HPDE6-E6E7 (cell line): ENCODE measurements around the gene CIDEA.
A peak's percentile ranks its signal among the peaks of the same experiment; 100 is the strongest.
"Not testable (repeated sequence)": the region's sequence is repeated elsewhere in the genome, so short reads cannot be mapped to it uniquely, and the experiment has no call there.

Experiments used
- DNase-seq: peaks from one replicate; pipeline ENCODE4 v3.0.0; 2011; ENCODE audit warnings: missing footprints; ENCODE audit errors: extremely low spot score

Gene CIDEA

DNA sequence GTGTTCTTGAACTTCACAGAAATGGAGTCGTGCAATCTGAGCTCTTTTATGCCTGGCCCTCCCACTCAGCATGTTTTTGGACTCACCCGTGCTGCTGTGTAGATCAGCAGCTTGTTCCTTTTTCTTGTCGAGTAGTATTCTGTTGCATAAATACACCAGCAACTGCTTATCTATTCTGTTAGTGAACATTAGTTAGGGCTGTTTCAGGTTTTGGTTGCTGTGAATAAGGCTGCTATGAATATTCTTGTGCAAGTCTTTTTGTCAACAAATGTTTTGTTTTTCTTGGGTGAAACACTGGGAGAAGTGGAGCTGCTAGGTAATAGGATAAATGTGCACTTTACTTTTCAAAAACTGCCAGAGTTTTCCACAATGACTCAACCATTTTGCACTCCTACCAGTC lies 15.3 kb upstream of the CIDEA start:
- no peak for DNase-seq

DNA sequence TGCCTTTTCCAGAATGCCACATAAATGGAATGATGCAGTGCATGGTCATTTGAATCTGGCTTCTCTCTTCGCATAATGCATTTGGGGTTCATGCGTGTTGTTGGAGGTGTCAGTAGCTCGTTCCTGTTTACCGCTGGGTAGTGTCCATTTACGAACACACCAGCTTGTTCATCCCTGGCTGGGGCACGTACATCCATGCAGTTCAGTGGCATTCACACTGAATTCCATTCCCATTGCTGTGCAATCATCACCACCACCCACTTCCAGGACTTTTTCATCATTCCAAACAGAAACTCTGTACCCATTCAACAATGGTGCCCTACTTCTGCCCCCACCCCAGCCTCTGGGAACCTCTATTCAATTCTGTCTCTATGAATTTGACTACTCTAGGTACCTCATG lies 14.7 kb upstream of the CIDEA start:
- DNase-seq: no peak

DNA sequence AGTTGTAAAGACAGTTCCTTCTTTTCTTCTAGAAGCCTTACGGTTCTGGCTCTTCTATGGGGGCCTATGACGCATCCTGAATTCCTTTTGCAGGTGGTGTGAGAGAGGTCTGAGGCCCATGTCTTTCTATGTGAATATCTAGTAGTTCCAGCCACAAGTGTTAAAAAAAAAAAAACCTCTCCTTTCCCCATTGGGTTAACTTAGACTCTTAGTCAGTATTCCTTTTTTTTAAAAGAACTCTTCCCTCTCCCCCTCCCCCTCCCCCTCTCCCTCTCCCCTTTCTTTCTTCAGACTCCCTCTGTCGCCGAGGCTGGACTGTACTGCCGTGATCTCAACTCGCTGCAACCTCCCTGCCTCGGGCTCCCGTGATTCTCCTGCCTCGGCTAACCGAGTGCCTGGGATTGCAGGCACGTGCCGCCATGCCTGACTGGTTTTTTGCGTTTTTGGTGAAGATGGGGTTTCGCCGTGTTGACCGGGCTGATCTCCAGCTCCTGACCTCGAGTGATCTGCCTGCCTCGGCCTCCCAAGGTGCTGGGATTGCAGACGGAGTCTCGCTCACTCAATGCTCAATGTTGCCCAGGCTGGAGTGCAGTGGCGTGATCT lies 11.4 kb upstream of the CIDEA start:
- DNase-seq: no peak

DNA sequence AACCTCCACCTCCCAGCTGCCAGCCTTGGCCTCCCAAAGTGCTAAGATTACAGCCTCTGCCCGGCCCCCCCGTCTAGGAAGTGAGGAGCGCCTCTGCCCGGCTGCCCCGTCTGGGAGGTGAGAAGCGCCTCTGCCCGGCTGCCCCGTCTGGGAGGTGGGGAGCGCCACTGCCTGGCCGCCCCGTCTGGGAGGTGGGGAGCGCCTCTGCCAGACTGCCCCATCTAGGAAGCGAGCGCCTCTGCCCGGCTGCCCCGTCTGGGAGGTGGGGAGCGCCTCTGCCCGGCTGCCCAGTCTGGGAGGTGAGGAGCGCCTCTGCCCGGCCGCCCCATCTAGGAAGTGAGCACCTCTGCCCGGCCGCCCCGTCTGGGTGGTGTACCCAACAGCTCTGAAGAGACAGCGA lies 10.9 kb upstream of the CIDEA start:
- DNase-seq: not testable (repeated sequence)

DNA sequence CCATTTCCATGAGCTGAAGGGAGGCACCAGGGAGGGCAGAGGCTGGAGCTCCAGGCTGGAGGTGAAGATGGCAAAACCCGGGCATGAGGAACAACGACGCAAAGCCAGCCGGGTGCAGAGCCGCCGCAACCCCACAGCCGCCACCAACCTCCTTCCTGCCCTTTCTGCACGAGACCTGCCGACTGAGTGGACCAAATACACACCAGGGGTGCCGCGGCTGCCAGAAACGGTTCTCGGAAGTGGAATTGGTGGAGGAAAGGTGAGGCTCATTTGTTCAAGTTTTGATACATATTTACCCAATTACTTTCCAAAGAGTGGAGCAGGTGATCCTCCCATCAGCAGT lies 8.4 kb upstream of the CIDEA start:
- no peak for DNase-seq

DNA sequence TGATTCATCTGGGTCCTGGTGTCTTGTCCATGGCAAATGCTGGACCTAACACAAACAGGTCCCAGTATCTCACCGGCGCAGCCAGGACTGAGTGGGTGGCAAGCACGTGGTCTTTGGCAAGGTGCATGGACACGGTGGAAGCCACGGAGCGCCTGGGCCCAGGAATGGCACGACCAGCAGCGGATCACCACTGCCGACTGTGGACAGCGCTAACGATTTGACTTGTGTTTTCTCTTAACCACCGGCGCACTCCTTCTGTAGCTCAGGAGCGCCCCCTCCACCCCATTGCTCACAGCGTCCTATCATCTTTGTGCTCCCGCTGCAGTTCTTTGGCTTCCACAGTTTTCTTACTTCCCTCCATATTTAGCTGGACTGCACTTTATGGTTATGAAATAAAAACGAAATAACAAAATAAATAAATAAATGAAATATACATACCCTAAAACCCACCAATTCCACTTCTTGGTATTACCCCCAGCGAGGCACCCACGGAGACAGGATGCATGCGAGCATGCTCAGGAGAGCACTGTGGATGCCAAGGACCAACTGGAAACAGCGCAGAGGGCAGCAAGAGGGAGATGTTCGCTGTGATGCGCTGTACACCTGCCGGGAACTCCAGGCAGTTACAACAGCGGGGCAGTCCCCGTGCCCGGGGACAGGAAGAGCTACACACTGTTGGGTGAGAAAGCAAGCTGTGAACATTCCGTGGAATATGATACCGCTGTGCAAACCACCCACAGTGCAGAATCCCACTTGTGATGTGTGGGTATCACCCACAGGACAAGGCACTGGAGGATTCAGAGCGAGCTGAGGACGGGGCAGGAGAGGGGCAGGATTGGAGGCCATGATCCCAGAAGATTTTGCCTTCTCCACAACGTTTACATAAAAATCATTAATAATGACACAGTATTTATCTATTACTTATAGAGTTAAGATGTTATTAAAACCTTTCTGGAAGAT lies 7.0 kb upstream of the CIDEA start:
- no peak for DNase-seq

DNA sequence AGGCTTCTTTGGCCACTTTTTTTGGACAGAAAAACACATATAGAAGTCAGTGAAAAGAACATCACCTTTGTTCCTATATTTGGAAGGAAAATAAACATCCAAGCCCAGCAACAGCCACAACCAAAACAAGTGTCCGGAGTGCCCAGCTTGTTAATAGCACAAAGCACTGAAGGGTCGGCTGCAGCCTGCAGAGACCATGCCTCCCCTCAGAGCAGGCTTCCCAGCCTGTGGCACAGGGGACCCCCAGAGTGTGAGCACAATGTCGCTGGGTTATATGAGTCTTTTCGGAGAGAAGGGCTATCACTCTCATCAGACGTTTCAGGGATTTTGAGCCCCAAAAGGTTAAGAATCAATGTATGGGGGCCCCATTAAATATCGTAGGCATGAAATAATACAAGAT lies 6.2 kb upstream of the CIDEA start:
- DNase-seq: no peak

DNA sequence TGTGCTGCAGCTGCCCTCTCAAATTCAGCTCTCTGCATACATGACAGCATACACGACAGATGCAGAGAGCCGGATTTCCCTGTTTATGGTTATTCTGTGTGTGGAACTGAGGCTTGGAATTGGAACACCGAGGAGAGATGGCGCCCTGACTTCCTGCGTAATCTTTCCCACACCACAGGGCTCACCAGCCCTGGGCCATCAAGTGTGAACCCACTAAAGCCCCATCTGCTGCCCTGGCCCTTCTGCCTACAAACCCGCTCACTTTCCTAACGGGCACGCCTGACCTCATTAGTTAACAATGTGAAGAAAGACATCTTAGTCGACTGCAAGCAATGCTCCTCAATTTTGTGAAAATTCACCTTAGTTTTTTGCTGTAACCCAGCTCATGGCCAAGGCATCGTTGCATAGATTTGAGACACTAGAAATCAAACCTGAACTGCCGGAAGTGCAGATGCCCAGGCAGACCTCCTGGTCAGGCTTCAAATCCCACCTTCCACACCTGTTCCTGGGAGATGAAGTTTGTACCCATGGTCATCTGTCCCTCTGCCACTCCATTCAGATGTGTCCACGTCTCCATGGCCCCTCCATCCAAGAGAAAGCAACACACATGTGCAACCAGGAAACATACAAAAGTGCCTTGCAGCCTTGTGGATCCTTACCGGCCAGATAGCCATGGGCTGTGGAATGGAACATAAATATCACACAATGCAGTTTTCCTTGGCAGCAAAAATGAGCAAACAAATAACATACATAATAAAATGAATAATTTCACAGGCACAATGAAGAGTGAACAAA lies 5.0 kb upstream of the CIDEA start:
- no peak for DNase-seq

DNA sequence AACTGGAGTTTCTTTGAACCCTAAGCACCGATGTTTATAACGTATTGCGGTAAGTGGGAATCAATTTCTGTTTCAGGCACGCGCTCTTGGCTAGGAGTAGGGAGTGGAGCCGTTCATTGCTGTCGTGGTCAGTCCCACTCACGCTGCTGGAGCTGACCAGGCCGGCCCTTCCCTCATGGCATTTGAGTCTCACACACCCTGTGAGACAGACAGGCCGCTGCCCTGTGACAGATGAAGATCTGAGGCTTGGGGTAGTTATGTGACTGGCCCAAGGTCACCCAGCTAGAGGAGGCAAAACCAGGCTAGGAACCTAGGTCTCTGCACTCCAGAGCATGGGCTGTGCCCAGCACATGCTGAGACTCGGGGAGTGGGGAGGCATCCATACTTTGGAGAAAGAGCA lies 2.9 kb upstream of the CIDEA start:
- DNase-seq: no peak

DNA sequence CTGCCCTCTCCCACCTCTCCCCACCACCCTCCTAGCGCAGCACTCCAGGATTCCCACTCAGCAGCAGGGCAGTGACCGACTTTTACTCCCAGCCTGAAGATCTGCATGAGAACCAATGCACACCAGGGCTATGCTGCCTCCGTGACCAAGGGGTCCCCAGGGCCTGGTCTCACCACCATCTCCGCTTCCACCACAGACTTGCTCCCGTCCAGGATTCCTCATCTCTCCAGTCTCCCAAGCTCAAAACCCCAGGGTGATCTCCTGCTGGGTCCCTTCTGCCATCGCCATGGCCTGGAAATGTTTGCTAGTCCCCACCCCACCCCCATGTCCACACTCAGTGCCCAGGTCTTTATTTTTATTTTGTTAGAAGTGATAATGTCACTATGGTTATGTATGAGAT lies 2.1 kb upstream of the CIDEA start:
- DNase-seq: no peak

DNA sequence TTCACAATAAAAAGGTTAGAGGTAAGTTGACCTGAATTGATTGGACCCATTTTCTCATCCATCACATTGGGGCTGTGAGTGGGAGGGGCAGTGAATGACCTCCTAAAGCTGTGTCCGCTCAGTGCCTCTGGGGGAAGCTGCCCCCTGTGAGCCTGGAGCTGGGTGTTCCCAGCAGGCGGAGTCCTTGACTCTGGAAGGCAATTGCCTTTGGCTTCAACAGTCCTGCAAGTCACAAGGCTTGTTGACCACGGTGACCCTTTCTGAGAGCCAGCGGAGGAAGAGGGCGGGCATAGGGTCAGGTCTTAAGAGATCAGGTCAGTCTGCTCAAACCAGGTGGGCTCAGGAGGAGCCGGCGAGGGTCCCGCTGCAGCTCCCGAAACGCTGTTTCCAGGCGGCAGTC lies 1.1 kb upstream of the CIDEA start:
- DNase-seq: no peak

DNA sequence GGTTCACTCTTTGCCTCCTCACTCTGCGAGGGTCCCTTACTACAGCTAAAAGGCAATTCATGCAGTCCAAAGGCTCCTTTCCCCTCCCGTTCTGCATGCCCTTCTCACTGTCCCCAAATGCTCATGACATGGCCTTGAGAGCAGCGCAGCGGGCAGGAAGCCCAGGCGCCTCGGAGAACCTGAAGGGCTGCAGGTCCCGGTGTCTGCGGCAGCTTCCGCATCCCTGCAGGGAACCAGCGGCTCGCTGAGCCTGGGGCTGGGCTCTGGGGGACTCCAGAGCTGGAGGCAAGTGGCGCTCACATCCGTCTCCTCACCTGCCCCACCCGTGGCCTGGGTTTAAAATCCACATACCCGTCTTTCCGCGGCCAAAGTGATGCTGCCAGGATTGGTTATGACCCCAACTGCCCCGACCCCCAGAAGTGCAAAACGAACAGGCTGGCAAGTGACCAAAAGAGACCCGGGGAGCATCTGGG lies 462 bp upstream of the CIDEA start:
- no peak for DNase-seq

DNA sequence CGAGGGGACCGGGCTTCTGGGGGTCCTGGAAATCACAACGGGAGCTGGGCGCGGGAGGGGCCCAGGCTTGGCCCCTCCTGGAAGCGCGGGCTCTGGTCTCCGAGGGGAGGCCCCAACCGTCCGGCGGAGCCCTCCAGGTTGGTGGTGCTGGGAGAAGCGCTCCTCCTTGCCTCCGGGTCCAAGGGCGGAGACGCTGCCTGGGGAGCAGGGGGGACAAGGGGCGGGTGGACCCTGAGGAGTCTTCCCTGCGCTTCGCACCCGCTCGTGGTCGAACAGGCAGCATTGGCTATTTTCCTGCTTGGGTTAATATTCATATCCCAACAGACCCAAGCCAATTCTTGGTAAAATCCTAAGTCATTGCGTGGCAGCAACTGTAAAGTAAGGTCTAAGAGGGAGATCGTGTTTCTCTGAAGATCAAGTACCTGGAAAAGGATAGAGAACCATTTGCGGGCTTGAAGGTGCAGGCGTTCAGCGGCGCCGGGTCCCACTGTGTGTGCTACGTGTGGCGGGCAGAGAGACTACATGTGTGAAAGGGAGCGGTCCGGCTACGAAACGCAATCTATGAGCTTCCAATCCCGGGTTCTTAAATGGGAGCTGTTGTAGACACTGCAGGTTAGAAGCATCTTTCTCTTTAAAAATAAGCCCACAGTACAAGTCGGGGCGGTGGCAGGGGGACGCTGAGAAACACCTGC lies 805 bp downstream of the CIDEA start:
- DNase-seq: no peak

DNA sequence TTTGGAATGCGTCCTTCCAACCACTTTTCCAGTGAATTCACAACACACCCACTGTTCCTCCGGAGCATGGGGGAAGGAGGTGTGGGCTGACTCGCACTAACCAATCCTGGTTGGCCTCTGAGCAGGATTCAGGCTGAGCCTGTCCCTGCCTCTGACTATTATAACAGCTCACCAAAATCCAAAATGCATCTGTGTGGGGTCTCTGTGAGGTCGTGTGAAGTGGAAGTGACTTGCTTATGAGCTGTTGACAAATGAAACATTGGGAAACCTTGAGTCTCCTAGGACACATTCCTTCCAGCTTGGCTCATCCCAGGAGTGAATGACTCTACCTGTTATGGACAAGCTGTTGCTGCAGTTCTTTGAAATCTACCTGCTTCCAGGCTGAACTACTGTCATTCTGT lies 1.5 kb downstream of the CIDEA start:
- peak; percentile 38 for DNase-seq

DNA sequence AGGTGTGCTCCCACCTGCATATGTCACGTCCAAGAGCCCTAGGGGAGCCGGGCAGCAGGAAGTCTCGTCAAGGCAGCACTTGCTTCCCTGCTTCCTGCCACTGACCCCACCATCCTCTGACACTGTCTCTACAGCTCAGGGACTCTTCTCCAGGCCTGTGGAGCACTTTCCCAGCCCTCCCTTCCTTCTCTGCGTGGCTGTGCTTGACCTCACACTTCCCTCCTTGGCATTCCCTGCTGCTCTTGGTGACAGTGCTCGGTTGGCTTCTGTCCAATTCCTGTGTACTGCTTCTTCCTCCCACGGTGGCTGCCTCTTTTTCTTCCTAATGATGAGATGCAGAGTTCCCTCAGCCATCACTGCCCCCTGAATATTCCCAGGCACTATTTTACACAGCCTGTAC lies 2.8 kb downstream of the CIDEA start:
- no peak for DNase-seq

DNA sequence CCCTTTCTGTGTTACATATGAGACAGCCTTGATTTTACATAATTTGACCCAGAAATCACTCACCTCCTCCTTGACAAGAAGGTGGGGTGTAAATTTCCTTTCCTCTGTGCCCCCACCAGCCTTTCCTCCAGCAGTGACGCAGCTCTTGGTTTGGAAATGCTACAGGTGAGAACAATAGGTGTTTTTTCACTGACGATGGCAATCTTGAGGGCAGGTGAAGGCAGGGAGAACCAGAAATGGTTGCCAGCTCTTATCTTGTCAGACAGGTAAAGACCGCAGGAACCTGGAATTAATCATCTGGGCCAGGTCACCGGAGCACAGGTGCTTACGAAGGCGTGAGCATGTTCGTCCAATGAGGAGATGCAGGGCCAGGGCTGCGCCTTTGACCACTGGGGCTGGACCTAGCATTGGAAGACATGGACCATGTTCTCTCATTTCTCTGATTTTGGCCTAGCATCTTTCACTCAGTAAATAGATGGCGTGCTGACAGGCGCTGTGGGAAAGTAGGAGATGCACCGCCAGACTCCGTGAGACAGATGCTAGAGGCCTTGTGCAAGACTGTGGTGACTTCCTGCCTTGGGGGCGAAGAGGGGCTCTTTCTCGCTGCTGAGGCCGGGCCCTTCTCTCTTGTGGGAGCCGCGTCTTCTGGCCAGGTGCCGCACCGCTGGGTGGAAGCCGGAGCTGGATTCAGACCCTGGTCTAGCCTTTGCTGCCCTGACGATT lies 4.0 kb downstream of the CIDEA start:
- peak; percentile 14 for DNase-seq

DNA sequence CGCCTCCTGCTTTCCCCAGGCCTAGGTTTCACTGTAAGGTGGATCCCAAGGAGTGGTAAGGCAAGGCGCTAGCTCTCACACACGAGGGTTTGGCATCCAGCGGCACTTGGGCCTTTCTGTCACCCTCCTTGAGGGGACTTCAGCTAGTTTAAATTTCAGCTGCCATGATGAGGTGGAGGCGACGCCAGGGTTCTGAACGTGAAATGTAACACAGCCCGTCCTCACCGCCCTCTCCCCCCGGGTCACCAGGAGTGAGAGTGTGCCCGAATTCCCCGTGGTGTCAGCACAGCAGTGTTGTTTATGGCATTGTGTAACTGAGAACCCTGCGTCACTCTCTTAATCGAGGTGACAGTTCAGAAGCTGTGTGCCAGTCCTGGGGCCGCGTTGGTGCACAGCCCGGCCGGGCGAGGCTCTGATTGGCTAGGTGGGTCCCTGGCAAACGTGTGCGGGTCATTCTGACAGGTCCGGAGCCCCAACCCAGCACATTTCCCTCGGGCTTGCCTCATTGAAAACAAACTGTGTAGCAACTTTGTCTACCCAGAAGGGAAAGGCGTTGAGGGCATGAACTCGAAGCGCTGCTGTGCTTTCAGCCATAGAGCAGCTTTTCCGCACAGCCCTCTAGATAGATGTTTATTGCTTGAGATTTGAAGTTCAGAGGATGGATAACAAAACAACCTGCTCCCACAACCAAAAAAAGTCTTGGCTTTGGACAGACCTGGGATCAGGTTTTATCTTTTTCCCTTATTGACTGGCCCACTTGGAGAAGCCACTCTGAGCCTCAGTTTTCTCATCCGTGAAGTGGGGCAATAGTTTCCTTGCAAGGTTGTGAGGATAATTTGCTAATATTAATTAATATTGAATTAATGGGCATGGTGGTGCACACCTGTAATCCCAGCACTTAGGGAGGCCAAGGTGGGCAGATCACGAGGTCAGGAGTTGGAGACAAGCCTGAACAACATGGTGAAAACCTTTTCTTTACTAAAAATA lies 4.9 kb downstream of the CIDEA start:
- no peak for DNase-seq

DNA sequence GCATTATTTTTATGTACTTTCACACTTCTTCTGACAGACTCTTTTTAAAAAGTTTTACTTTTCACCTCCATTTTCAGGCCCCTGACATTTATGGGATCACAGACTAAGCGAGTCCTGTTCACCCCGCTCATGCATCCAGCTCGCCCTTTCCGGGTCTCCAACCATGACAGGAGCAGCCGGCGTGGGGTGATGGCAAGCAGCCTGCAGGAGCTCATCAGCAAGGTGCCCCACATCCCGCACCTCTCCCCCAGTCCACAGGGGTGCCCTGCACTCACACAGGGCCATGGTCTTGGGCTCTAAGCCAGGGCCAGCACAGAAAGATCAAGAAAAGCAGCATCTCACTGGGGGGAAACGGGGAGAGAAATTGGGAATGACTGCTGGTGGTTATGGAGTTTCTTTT lies 8.6 kb downstream of the CIDEA start:
- DNase-seq: no peak

DNA sequence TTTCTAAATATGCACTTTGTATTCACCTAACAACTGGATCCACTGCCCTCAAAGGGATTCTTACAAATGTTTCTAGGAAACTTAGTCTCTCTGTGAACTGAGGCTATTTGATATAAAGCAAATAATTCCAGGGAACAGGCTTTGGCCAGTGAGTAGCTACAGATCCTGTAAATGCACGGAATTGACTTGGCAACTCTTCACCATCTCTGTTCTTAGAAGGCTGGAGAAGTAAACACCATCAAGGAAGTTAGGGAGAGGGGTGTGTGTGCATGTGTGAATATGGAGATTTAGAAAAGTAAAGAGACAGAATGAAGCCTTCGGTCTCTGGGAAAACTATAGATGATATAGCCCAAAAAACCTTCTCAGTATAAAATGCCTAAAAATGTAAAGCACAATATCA lies 10.7 kb downstream of the CIDEA start:
- DNase-seq: no peak
